Measurements from ENCODE around the gene TAS2R41.
"Not testable (repeated sequence)": the region's sequence is repeated elsewhere in the genome, so short reads cannot be mapped to it uniquely, and the experiment has no call there.

Gene TAS2R41

DNA sequence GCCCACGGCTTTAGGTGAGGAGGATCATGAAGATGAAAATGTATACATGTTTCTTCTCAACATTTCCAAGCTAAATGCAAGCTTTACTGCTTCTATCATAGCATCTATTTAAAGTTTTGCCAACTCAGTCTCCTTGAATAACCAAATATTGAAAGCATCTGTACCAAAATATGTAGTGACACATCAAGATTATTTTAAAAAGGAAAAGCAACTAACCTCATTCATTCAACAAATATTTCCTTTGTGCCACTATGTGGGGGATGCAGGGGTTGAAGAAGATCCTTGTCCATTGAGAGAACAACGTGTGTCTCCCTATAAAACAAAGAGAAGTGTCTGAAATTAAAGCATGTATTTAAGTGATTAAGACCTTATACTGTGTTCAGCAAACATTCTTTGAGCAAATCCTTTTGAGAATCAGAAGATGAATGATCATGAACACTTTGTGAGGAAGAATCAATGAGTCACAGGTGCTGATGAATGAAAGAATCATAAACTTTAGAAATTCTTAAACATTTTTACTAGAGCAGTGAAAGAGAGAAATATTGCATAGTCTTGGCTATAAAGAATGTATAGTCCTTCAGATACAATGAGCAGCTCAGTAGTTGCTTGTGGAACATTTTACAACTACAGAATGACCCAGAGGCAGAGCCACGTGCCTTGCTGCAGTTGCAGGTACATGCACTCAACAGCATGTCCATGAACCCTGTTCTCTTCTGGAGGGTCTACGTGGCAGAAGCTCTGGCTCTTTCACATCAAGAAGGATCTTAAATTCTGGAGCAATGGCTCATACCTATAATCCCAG lies 20.5 kb upstream of the TAS2R41 start:
- no peak for DNase-seq (ENCODE audit: low read depth, low spot score)

DNA sequence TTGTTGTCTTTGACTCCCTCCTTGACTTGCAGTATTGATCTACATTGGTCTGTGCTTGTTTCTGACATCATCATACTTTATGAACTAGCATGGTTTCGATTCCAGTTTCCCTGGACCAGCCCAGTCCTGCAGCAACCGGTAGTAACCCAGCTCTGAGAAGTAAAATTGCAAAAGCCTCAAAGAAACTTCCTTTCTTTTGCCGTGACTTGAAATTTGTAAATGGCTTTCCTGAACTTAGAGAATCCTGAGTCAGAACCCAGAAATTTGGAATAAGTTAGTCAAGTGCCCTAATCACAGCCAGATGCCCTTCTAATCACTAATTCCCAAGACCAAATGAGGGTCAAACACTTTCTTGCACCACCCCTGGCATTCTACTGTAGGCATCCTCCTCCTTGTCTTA lies 19.4 kb upstream of the TAS2R41 start:
- DNase-seq (ENCODE audit: low read depth, low spot score) = no peak

DNA sequence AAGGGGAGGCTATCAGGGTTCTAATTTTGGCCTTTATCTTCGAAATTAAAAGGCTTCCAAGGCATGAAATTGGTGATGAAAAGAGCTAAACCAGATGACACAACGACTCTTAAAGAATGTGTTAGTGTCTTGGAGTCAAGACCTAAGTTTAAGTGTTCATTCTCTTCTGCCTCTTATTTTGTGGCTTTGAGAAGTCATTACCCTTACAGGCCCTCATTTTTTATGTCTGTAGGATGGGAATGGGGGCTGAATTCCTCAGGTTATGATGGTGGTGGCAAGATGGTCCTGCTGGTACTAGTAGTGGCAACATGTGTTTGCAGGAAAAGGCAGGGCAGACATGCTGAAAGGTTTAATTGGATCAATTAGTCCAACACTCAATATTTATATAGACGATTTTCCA lies 19.0 kb upstream of the TAS2R41 start:
- no peak for DNase-seq (ENCODE audit: low read depth, low spot score)

DNA sequence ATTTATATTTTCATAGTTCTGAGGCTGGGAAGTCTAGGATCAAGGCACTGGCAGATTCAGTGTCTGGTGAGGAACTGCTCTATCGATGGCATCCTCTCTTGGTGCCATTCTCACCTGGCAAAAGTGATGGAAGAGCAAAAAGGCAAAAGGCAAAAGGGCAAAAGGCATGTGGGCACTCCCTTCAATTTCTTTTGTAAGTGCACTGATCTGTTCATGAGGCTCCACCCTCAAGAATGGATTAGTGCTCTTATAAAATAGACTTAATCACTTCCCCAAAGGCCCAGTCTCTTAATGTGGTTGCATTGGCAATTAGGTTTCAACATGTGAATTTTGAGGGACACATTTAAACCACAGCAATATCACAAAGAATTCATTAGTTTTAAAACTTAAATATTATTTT lies 18.3 kb upstream of the TAS2R41 start:
- DNase-seq (ENCODE audit: low read depth, low spot score) = no peak

DNA sequence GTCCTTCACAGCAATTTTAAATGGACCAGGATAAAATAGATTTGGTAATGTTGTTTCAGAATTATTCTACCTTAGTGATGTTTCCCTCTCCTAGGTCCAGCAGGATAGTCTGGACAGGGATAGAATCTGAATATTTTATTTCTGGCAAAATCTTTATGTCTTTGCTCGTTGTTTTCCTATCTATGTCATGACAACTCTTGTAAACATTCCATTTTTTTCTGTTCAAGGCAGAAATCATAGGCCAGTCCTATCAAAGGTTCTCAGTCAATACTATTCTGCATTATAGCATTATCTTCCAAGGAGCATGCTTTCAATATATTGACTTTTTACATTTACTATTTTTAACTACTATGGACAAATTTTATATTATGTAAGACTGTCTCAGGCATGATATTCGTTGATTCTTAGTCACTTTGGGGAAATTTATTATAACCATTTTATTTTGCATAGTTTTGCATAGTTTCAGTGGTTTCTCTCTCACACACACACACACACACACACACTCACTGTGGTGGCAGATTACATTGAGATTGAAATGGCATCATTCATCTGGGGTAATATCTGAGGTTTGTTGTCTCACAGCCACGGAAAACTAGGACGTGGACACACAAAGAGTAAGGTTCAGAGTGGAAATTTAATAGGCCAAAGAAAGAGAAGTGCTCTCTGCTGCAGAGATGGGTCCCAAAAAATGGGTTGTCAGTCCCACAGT lies 17.2 kb upstream of the TAS2R41 start:
- DNase-seq (ENCODE audit: low read depth, low spot score) = no peak

DNA sequence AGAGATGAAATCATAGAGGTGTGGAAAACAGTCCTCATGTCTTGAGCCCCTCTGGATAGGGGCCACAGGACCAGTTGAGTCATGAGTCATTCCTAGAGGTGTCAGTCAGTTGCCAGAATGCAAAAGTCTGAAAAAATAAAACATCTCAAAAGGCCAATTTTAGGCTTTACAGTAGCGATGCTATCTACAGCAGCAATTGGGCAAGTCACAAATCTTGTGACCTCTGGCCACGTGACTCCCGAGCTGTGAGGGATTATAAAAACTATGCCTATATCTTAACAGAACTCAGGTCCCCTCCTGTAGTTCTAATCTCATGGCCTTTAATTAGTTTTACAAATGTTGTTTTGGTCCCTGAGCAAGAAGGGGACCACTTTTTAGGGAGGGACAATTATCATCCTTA lies 15.6 kb upstream of the TAS2R41 start:
- no peak for DNase-seq (ENCODE audit: low read depth, low spot score)

DNA sequence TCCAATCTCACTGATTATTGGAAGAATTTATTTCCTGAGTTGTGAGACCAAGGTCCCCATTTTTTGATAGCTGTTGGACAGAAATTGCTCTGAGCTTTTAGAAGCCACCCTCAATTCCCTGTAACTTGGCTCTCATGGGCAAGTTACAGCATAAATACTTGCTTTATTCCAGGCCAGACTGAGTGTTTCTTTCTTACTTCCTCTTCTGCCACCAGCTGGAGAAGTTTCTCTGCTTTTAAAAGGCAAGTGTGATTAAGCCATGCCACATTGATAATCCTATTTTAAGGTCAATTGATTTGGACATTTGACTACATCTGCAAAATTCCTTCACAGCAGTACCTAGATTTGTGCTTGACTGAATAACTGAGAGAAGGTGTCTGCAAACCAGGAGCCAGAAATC lies 14.1 kb upstream of the TAS2R41 start:
- DNase-seq (ENCODE audit: low read depth, low spot score) = no peak

DNA sequence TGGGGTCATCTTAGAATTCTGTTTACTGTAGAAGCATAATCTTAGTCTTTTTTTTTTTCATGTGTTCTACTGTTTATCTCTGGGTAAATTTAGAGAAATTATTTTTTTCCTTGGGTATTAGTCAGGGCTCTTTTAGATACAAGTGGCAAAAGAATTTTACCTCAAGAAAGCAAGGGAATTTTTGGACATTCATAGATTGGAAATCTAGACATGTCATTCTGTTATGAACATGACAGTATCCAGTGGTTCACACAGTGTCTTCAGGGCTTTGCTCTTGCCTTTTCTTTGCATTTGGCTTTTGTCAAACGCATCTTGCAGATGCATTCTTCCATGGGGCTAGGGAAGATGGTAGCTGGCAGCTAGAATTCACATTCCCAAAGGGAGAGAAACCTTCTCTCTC lies 13.7 kb upstream of the TAS2R41 start:
- no peak for DNase-seq (ENCODE audit: low read depth, low spot score)

DNA sequence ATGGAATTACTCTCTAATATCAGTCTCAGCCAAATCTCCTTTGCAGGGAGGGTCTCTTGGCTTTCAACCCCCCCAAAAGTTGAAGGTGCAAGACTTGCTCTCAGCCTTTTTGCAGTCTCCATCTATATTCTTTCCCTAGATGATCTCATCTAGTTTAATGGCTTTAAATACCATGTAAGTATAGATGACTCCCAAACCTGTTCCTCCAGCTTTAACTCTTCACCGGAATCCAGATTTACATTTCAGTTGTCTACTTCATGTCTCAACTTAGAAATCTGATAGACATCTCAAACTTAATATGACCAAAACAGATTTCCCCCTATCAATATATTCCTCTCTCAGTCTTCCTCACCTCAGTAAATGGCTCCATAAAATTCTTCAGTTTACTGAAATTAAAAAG lies 9.9 kb upstream of the TAS2R41 start:
- no peak for DNase-seq (ENCODE audit: low read depth, low spot score)

DNA sequence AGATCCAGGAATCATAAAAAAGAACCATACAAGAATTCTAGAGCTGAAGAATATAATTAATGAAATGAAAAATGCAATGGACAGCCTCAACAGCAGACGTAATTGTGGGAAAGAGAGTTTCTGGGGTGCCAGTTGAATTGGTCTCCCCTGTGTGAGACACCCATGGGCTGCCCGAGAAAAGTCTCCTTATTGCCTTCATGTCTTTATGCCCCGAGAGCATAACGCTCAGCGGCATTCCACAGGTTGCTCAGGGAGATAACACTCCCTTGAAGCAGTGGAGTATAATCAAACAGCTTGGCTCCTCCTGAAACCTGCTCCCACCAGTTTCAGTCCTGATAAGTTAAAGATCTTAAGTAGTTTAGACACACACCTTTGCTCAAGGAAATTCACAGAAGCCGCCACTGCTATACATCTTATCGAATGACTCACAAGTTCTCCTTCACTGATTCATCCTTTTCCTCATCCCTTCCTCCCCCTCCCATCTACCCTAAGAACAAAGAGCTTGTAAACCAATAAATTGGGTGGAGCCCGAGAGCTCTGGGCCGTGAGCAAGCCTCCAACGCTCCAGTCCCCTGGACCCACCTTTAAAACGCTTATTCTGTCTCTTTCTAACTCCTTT lies 5.5 kb upstream of the TAS2R41 start:
- DNase-seq (ENCODE audit: low read depth, low spot score) = not testable (repeated sequence)

DNA sequence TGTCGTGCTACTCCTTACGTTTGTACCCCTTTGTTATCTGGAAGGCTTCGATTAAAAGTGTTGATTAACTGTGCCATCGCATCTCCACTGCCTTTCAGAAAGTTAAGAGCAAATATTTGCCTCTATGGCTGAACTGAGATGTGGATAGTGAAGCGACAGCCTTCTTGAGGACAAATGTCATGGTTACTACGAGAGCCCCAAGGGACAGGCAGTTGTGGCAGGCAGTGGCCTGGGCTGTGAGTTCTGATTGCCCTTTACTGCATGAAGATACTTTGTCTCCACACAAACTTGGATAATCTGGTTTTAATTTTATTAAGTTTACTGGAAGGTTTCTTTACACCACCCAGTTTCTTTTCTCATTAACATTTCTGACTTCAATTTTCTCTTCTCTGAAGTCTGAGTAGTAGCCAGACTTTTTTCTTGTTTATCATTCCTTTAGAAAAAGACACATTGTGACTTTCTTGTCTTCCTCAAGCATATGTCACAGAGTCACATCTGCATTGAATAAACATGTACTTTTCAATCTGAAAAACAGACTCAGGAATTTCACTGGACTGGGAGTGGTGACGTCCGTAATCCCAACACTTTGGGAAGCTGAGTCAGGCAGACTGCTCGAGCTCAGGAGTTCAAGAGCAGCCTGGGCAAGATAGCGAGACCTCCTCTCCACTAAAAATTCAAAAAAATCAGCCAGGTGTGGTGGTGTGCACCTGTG lies 1.5 kb downstream of the TAS2R41 start:
- DNase-seq (ENCODE audit: low read depth, low spot score) = no peak

DNA sequence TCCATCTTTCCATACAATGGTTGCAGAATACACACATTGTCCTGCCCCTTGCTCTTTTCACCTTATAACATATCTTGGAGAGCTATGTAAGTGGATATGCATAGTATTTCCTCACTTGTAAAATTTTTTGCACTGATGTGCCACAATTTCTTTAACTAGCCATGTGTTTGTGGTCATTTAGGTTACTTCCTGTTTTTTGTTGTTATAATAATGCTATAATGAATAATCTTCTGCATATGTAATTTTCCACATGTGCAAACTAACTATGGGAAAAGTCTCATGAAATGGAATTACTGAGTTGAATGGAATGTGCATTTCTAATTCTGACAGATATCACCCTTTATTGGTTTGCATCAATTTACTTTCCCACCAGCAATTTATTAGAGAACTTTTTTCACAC lies 2.8 kb downstream of the TAS2R41 start:
- no peak for DNase-seq (ENCODE audit: low read depth, low spot score)

DNA sequence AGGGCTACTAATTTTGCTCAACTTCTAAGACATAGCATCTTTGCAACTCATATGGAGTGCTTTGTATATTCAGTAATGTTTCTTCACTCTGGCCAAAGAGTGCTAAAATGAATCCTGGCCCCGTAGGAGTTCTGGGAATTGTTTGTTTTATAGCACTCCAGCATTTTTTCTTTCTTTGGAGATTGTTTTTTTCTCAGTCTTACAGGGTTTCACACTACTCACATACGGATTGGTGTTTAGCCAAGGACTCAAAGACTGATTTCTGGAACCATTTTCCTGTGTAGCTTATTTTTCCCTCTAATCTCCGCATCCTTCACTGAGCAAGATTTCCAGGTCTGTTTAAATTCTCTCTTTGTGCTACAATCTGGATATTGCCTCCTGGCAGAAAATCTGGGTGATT lies 6.4 kb downstream of the TAS2R41 start:
- DNase-seq (ENCODE audit: low read depth, low spot score) = no peak

DNA sequence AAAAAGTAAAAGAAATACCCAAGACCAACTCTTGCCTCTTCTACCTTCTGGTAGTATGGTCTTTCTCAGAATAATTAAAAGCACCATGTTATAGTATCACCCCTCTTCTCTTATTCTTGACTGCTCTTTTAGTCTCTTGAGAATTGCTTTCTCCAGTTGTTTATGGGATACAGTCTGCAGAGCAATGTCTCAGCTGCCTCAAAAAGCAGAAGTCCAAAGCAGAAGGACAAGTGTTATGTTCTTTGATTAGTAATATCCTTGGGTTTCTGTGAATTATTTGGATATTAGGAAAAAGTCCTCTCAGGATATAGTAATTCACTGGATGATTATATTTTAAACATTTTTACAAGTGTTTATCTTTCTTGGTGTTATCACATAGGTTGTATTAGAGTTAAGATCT lies 7.4 kb downstream of the TAS2R41 start:
- no peak for DNase-seq (ENCODE audit: low read depth, low spot score)

DNA sequence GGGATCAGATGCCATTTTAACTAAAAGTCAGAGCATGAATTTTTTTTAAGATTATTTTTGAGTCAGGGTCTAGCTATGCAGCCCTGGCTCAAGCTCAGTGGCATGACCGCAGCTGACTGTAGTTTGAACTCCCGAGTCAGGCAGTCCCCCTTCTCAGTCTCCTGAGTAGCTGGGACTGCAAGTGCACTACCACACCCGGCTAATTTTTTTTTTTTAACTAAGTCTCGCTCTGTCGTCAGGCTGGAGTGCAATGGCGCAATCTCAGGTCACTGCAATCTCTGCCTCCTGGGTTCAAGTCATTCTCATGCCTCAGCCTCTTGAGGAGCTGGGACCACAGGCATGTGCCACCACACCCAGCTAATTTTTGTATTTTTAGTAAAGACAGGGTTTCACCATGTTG lies 7.8 kb downstream of the TAS2R41 start:
- no peak for DNase-seq (ENCODE audit: low read depth, low spot score)

DNA sequence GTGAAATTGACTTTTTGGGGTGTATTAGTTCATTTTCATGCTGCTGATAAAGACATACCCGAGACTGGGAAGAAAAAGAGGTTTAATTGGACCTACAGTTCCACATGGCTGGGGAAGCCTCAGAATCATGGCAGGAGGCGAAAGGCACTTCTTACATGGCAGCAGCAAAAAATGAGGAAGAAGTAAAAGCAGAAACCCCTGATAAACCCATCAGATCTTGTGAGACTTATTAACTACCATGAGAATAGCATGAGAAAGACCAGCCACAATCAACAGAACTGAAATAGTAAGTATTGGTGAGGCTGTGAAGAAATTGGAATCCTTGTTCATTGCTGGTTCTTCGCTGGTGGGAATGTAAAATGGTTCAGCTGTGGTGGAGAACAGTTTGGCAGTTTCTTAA lies 8.6 kb downstream of the TAS2R41 start:
- DNase-seq (ENCODE audit: low read depth, low spot score) = not testable (repeated sequence)

DNA sequence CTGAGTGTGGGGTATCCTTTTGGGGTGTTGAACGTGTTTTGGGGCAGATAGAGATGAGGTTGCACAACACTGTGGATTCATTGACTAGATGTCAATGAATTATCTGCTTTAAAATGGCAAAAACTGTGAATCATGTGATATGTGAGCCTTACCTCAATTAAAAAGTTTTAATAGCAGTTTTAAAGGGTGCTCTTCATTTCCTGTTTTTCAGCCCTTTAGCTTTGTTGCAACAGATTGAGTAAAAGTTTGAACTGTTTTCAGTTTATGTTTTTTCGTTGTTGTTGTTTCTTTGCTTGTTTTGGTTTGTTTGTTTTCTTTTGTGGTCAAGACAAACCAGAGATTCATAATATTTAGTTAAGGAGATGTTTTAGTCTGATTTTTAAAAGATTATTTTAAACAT lies 9.4 kb downstream of the TAS2R41 start:
- no peak for DNase-seq (ENCODE audit: low read depth, low spot score)

DNA sequence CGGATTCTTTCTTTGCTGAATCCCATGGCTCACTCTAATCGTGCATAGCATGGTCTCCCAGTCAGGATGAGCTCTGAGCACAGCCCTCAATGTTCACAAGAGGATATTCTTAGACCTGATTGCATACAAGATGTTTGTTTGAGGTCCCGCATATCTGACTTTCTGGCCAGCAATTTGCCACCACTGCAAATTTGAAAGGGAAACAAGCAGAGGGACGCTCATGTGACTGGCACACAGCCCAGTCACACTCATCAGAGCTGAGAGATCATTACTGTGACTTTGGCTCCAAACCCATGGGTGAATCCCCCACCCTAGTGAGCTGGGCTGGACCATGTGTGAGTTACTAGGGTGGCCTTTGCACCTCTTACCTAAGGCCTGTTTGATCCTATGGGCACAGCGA lies 9.9 kb downstream of the TAS2R41 start:
- DNase-seq (ENCODE audit: low read depth, low spot score) = no peak

DNA sequence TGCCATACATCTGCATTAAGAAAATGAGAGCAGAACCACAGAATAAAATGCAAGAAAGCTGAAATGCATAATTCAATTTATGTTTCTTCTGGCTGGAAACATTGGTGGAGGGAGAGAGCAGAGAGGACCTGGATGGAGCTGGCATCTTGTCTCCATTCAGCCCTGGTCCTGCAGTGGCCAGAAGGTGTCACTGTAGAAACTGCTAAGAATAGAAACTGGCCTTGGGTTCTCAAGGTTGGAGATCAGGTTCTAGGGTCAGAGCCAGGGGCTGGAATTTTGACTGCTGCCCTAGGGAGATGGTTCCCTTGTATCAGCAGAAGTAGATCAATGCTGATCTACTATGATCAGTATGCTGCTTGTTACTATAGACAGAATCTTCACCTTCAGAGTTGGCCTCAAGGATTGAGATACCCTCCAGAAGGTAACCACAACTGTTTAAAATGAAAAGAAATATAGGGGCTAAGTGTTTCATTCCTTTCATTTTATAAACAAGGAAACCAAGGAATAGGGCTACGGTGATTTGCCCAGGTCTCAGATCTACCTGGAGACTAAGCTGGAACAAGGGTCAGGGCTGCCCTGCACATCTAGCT lies 13.1 kb downstream of the TAS2R41 start:
- DNase-seq (ENCODE audit: low read depth, low spot score) = no peak

DNA sequence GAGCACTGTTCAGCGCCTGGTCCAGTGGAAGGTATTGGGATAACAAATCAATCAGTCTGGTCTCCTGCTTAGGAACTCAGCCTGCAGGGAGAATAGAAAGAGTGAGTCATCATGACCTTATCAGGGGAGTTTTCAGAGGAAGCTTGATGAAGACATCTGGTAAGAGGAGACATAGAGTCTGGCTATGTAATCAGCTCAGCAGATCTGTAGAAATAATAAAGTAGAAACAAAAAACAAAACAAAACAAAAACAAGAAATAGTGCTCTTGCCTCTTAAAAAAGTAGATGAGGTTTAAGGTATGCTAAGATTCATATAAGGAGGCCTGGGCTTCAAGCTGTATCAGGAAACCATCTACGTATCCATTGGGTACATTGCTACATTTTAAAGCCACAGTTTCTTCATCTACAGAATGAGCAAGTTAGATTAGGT lies 14.4 kb downstream of the TAS2R41 start:
- no peak for DNase-seq (ENCODE audit: low read depth, low spot score)

DNA sequence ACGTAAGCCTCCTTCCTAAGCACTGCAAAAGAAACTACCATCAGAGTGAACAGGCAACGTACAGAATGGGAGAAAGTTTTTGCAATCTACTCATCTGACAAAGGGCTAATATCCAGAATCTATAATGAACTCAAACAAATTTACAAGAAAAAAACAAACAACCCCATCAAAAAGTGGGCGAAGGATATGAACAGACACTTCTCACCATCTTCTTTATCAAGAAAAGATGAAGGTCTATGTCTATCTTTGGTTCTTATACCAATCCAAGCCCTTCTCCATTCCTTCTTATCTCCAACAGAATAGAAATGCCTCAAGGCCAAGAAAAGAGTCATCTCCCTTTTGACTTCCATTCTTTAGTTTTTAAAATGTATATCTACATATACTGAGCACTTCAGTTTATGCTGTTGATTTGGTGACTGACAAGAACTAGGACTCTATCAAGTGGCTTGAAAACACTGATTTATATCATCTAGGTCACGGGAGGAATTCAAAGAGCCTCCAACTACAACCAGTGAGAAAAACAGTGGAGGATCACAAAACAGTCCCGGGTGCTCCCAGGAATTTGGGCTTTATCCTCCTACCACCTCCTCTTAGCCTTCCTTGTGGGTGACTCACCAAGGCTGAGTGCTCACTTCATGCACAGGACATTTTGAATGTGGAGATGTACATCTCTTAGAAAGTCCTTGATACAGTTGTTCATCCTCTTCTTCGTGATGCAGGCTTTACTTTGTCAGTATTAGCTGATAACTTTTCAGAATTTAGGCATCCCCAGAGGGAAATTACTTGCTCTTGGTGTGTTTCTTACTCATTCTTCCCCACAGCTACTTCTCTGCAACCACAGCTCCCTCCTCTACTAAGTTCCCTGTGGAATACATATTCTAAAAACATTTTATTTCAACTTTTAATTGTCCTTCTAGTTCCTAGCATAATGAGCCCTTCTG lies 15.4 kb downstream of the TAS2R41 start:
- DNase-seq (ENCODE audit: low read depth, low spot score) = no peak
